Smooth muscle cell (in vitro differentiated cells): Measurements from ENCODE around the gene PRCC. TPM values are rescaled to one million over a fixed set of nuclear protein-coding genes. Genes with fewer than 3 reads are reported as not detected.
A peak's percentile ranks its signal among the peaks of the same experiment; 100 is the strongest.

Source experiments
- DNase-seq: peaks from one replicate; lab custom pipeline; 2025; ENCODE audit not compliant: unreplicated experiment; lab: John Stamatoyannopoulos, UW
- H2AFZ ChIP-seq: fragments of 200-600 bp; sonication (generic); 2 replicates; pipeline ENCODE4 v1.6.0; 2016; ENCODE audit warnings: antibody characterized with exemption, low read depth, mild to moderate bottlenecking
- H3F3A ChIP-seq: fragments of 200-600 bp; sonication (generic); 2 replicates; pipeline ENCODE4 v1.6.0; 2017; ENCODE audit warnings: antibody characterized with exemption, low read depth
- H3K27ac ChIP-seq: fragments of 200-600 bp; sonication (generic); 2 replicates; pipeline ENCODE4 v1.5.1; 2016; ENCODE audit warnings: low read depth, mild to moderate bottlenecking
- H3K27me3 ChIP-seq: fragments of 200-600 bp; sonication (generic); 2 replicates; pipeline ENCODE4 v1.6.1; 2016; ENCODE audit warnings: low read depth, mild to moderate bottlenecking
- H3K36me3 ChIP-seq: fragments of 200-600 bp; sonication (generic); 2 replicates; pipeline ENCODE4 v1.5.1; 2016; ENCODE audit warnings: low read depth
- H3K4me1 ChIP-seq: fragments of 200-600 bp; sonication (generic); 2 replicates; pipeline ENCODE4 v1.5.1; 2016; ENCODE audit warnings: low read depth
- H3K4me2 ChIP-seq: fragments of 200-600 bp; sonication (generic); 2 replicates; pipeline ENCODE4 v1.6.0; 2016; ENCODE audit warnings: mild to moderate bottlenecking
- H3K4me3 ChIP-seq: fragments of 200-600 bp; sonication (generic); 2 replicates; pipeline ENCODE4 v1.5.1; 2016; ENCODE audit warnings: mild to moderate bottlenecking
- H3K79me2 ChIP-seq: fragments of 200-600 bp; sonication (generic); 2 replicates; pipeline ENCODE4 v1.6.0; 2016; ENCODE audit warnings: low read depth, mild to moderate bottlenecking
- H3K9ac ChIP-seq: fragments of 200-600 bp; sonication (generic); 2 replicates; pipeline ENCODE4 v1.6.0; 2016; ENCODE audit warnings: low read depth
- H3K9me3 ChIP-seq: fragments of 200-600 bp; sonication (generic); replicated peaks from 2 replicates; pipeline ENCODE4 v1.5.1; 2016; ENCODE audit warnings: low read depth
- H4K20me1 ChIP-seq: fragments of 200-600 bp; sonication (generic); 2 replicates; pipeline ENCODE4 v1.6.0; 2016; ENCODE audit warnings: low read depth
- CTCF ChIP-seq: fragments of 200-600 bp; sonication (generic); IDR thresholded peaks from 2 replicates; pipeline ENCODE4 v1.5.1; 2017; ENCODE audit warnings: borderline replicate concordance, mild to moderate bottlenecking, antibody characterized with exemption; ENCODE audit not compliant: insufficient read depth, poor library complexity, severe bottlenecking
- WGBS: methylation state at CpG from one replicate; pipeline ENCODE4 v1.1.7; 2016; ENCODE audit warnings: low lambda C conversion rate; 5-methylcytosine and 5-hydroxymethylcytosine counted together
- polyA plus RNA-seq: library from polyadenylated mRNA; unstranded; fragments of >200 nt; fragmentation: Nextera tagmentation; extraction: Ambion mirVana; gene quantifications from 2 replicates; pipeline ENCODE4 v1.2.1, GENCODE V29; 2016
- total RNA-seq: library from RNA; depleted of rRNA; stranded (reverse); fragments of >200 nt; gene quantifications from 2 replicates; pipeline ENCODE4 v1.2.3, GENCODE V29; 2014

PRCC gene
- total and polyA plus RNA-seq, 2 experiments from 2014 or later: 37.7 to 68.7 TPM

DNA sequence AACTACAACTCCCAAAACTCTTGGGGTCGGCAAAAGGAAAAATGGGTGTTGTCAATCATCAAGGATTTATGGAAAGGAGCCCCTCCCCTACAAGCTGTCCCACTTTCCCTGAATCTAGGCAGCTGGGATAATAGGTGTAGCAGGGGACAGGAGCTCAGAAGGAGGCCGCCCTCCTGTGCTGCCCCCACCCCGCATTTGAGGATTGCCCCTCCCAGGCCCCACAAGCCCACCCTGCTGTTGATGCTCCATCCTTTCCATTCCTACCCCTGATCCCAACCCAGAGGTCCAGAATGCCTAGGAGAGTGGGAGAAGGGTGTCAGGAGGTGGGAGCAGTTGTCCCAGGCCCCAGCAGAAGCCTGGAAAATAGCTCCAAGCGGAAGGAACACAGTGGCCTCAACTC, 24.5 kb upstream of the PRCC start:
- no peak for DNase-seq

GRCh38 chr1:156743367-156744302, 23.7 kb upstream of the PRCC start:
- Histone ChIP-seq H3K79me2 (peaks cover 55% of the 10 kb centered on the region), H3K9me3 (no peaks in the 10 kb centered on the region), H3K9ac (no peak overlapping the region), H3K36me3 (no peaks in the 10 kb centered on the region), H3F3A (peaks cover 17% of the 10 kb centered on the region), H3K4me1 (peaks cover 38% of the 10 kb centered on the region), H3K4me3 (no peak overlapping the region), H4K20me1 (no peaks in the 10 kb centered on the region), H3K4me2 (no peak overlapping the region), H2AFZ (no peak overlapping the region), H3K27me3 (no peaks in the 10 kb centered on the region), H3K27ac (no peak overlapping the region)
- 92% methylated on average over 12 of the region's 14 CpGs for WGBS
- no peak for TF ChIP-seq CTCF
- DNase-seq: no peak

More for the DNA sequence above, 24.5 kb upstream of the PRCC start:
- H3F3A ChIP-seq: peaks cover 15% of the 10 kb centered on the region
- no peaks in the 10 kb centered on the region for H4K20me1 ChIP-seq
- no peaks in the 10 kb centered on the region for H3K9me3 ChIP-seq
- no peaks in the 10 kb centered on the region for H3K27me3 ChIP-seq
- H3K27ac ChIP-seq: peak overlapping the region; percentile 21
- H3K4me1 ChIP-seq: peaks cover 29% of the 10 kb centered on the region
- H3K79me2 ChIP-seq: peaks cover 48% of the 10 kb centered on the region
- H3K9ac ChIP-seq: no peak overlapping the region
- H2AFZ ChIP-seq: no peak overlapping the region
- no peak overlapping the region for H3K4me2 ChIP-seq
- H3K4me3 ChIP-seq: no peak overlapping the region
- H3K36me3 ChIP-seq: no peaks in the 10 kb centered on the region
- no peak for TF ChIP-seq CTCF
- WGBS: 96% methylated on average over 4 of the region's 4 CpGs

DNA sequence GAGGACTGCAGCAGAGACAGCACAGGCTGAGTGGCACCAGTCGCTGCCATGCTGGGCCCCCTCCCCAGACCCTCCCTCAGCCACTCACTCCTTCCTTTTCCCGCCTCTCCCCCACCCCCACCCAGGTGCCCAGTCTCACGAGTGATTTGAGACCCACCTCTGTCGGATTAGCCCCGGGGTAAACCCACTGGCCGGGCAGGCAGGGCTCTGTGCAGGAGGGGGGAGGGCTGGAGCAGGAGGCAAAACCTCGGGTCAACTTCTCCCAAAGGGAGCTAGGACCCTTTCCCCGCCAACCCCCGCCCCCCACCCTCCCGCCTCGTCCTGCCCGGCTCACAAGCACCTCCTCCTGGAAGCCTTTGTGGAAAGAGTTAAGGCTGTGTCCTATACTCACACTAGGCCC, 23.0 kb upstream of the PRCC start:
- Histone ChIP-seq H4K20me1 (no peaks in the 10 kb centered on the region), H3K9me3 (no peaks in the 10 kb centered on the region), H3F3A (peaks cover 20% of the 10 kb centered on the region), H3K4me2 (no peak overlapping the region), H3K4me1 (peaks cover 45% of the 10 kb centered on the region), H3K36me3 (no peaks in the 10 kb centered on the region), H3K27me3 (no peaks in the 10 kb centered on the region), H3K4me3 (no peak overlapping the region), H3K79me2 (peaks cover 55% of the 10 kb centered on the region), H3K9ac (no peak overlapping the region), H2AFZ (no peak overlapping the region), H3K27ac (no peak overlapping the region)
- 83% methylated on average over 1 of the region's 12 CpGs for WGBS
- no peak for TF ChIP-seq CTCF
- no peak for DNase-seq
